NCI-H2227 (cell line): ENCODE results near the gene PEX12.
"Not testable (repeated sequence)": the region's sequence is repeated elsewhere in the genome, so short reads cannot be mapped to it uniquely, and the experiment has no call there.

Experiments used
- DNase-seq: peaks from one replicate; lab custom pipeline; 2025; ENCODE audit not compliant: unreplicated experiment; lab: John Stamatoyannopoulos, UW

Gene PEX12

DNA sequence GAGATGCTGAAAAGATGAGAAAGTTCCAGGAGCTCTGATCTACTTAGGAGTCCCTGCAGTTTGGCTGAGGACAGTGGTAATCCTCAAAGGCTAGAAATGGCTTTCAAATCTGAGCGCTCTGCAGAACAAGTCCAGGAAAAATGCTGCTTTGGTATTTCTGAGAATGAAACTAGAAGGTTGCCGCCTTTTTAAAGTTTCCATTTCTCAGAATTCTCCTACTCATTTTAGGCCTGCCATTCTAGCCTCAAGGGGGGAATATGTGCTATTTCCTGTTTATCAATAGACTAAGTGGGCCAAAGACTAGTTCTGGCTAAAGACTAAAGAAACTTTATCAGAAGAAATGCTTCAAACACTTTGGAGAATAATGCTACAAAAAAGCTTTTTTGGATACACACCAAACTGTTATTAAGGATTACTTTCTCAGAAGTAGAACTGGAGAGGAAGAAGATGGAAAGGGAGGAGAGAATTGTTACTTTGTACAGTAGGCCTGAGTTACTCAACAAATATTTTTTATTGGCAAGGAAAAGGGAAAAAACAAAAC is 40.7 kb downstream of the PEX12 start, which contains the start of gene SLFN12L:
Gene SLFN12L (minus strand): TSS at position 78 of the 541 bp plus-strand sequence. CDS start 15,314 bp downstream, outside the sequence.
- no peak for DNase-seq

DNA sequence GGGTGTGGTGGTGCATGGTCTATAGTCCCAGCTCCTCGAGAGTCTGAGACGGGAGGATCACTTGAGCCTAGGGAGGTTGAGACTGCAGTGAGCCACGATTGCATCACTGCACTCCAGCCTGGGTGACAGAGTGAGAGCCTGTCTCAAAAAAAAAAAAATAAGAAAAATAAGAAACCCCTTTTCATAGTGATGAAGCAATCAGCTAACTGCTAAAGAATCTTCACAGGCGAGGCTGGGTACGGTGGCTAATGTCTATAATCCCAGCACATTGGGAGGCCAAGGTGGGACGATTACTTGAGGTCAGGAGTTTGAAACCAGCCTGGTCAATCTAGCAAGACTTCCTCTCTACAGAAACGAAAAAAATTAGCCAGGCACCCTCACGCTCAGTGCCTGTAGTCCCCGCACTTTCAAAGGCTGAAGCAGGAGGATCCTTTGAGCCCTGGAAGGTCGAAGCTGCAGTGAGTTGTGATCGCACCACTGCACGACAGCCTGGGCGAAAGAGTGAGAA is 41.7 kb downstream of the PEX12 start:
- no peak for DNase-seq

DNA sequence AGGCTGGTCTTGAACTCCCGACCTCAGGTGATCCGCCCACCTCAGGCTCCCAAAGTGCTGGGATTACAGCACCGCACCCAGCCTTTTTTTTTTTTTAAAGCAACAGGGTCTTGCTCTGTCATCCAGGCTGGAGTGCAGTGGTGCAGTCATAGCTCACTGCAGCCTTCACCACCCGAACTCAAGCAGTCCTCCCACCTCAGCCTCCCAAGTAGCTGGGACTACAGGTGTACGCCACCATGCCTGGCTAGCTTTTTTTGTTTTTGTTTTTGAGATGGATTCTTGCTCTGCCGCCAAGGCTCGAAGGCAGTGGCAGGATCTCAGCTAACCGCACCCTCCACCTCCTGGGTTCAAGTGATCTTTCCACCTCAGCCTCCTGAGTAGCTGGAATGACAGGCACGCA is 43.0 kb downstream of the PEX12 start:
- DNase-seq = not testable (repeated sequence)

DNA sequence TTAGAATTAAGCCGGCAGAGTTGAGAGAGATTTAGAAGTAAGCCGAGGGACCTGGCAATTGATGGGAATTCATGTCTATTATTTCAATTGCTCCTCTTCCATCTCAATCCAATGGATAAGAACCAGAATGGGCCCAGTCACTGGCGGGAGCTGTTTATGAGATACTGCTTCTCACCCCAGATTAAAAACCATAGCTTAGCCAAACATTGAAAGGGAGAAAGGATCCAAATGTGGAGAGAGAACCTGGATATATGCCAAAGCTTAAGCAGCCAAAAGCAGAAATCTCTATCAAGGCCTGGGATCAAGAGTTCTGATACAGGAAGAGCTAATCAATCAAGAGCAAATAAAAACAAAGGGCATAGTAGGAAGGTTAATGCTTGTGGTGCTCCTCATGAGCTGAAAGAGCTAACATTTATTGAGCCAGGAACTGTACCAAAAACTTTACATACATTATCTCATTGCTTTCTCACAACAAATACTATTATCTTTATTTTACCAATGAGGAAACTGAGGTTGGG is 43.7 kb downstream of the PEX12 start:
- DNase-seq = no peak

DNA sequence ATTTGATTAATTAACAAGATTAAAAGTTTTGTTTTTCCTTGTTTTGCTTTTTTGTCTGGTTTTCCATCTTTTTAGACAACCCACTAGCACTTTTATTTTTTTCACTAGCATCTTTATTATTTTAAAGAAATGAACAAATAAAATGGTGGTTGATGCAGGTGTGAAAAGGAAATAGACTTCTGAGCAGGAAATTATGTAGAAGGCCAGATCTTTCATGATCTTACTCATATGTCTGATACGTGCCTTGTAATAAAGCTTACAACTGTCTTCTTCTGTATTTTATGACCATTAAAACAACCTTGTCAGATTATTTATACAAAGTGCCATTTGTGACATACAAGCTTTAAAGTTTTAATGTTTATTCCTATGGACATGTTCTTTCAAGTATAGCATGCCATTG is 47.2 kb downstream of the PEX12 start:
- DNase-seq = no peak

- no peak for DNase-seq
These were observed 48.5 kb downstream of the PEX12 start for GRCh38 chr17:35529866-35530265.

DNA sequence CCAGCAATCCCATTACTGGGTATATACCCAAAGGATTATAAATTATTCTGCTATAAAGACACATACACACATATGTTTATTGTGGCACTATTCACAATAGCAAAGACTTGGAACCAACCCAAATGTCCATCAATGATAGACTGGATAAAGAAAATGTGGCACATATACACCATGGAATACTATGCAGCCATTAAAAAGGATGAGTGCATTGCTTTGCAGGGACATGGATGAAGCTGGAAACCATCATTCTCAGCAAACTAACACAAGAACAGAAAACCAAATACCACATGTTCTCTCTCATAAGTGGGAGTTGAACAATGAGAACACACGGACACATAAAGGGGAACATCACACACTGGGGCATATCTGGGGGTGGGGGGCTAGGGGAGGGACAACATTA is 49.0 kb downstream of the PEX12 start:
- DNase-seq = not testable (repeated sequence)
